ENCODE measurements around the gene F7.
"Not testable (repeated sequence)": the region's sequence is repeated elsewhere in the genome, so short reads cannot be mapped to it uniquely, and the experiment has no call there.

The F7 gene

GRCh38 chr13:113073942-113074341 lies 31.6 kb upstream of the F7 start:
- DNase-seq: no peak

DNA sequence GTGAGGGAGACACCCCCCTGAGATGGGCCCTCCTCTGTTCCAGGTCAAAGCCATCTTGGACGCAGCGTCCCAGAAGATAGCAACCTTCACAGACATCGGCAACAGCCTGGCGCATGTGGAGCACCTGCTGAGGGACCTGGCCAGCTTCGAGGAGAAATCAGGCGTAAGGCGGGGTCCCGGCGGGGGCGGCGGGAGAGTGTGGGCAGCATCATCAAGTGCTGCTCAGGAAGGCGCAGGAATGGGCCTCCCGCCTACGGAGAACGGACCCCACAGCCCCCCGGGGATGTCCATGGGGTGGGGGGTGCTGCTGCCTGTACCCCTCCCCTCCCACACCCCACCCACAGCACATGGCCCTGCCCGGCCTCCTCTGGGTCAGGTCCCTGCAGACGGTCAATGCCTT lies 31.2 kb upstream of the F7 start:
- no peak for DNase-seq

DNA sequence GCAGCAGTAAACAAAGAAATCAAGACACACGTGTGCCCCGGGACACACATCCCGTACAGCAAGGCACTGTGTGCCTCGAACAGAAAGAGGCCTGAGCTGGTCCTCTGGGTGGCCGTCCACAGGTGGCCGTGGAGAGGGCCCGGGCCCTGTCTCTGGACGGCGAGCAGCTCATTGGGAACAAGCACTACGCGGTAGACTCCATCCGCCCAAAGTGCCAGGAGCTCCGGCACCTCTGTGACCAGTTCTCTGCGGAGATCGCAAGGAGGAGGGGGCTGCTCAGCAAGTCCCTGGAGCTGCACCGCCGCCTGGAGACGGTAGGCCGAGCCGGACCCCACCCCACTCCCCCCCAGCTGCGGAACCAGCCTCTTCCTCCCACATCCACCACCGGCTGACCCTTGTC lies 30.7 kb upstream of the F7 start:
- no peak for DNase-seq

DNA sequence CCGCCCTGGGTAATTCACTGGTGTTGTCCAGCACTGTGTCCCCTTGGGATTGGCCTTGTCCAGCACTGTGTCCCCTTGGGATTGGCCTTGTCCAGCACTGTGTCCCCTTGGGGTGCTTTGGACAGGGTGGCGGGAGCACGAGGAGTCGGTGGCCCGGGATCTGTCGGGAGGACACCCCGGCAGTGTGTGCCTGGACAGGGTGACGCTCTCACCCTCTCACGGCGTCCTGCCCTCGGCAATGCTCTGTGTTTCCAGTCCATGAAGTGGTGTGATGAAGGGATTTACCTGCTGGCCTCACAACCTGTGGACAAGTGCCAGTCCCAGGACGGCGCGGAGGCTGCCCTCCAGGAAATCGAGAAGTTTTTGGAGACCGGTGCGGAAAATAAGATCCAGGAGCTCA lies 29.9 kb upstream of the F7 start:
- no peak for DNase-seq

- DNase-seq: no peak
These were observed 28.8 kb upstream of the F7 start for GRCh38 chr13:113076681-113077401.

- no peak for DNase-seq
These were observed 28.0 kb upstream of the F7 start for GRCh38 chr13:113077566-113077952.

DNA sequence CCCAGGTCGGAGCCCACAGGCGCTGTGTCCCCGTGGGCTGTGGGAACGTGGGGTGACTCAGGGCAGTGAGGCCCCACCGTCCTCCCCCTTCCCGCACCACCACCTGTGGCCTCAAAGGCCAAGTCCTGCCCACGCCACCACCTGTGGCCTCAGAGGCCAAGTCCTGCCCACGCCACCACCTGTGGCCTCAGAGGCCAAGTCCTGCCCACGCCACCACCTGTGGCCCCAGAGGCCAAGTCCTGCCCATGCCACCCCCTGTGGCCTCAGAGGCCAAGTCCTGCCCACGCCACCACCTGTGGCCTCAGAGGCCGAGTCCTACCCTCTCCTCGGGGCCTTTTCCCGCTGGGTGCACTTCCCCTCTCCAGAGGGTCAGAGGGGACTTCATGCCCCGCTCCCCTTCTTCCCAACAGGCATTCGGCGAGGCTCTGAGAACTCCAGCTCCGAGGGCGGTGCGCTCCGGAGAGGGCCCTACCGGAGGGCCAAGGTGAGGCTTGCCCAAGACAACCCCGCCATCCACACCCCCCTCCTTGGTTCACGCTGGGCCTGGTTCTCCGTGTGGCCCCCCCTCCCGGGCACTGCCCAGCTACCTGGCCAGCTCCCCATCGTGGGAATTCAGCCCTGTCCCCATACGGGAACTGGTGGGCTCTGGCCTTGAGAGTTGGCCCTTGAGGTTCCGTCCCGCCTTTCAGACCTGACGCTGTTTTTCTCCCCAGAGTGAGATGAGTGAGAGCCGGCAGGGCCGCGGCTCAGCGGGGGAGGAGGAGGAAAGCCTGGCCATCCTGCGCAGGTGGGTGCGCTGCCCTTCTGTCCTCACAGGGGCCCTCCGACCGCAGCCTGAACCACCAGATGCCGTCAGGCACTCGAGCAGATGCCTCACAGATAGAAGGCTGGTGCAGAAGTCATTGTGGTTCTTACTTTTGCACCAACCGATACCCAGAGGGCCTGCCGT lies 27.4 kb upstream of the F7 start:
- DNase-seq: no peak

DNA sequence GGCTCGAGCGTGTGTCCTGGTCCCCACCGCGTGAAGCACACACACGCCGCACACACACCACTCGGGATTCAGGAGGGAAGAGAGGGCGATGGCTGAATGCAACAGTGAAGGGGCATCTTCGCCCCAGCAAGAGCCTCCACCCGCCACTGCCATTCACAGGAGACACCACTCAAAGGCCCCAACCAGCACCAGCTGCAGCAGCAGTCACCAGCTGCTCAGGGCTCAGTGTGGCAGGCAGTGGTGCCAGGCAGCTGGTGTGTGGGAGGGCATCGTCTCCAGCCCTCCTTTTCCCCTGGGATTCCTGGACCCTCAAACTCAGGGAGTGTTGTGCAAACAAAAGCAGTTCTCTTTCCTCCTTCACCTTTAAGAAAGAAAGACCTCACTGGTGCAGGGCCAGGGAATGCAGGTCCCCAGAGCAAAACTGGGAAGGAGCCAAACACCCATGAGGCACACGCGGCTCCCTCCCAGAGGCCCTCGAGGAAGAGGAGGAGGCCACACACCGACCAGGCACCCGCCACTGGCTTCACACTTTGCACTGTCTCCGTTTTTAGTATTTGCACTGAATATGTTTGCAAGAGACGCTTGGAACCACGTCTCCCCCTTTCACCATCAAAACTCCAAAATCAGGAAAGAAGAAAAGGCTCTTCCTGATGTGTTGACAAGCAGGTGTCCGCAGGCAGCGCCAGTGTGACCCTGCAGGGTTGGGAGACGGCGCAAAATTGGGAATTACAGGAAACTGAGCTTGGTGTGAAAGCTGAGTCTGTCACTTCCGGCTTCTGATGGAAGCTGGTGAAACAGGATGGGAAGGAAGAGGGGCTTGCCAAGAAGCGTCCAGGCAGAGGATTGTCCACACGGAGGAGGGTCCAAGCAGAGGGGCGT lies 26.4 kb upstream of the F7 start:
- DNase-seq: no peak

- DNase-seq: not testable (repeated sequence)
These were observed 25.9 kb upstream of the F7 start for GRCh38 chr13:113079781-113080080.

DNA sequence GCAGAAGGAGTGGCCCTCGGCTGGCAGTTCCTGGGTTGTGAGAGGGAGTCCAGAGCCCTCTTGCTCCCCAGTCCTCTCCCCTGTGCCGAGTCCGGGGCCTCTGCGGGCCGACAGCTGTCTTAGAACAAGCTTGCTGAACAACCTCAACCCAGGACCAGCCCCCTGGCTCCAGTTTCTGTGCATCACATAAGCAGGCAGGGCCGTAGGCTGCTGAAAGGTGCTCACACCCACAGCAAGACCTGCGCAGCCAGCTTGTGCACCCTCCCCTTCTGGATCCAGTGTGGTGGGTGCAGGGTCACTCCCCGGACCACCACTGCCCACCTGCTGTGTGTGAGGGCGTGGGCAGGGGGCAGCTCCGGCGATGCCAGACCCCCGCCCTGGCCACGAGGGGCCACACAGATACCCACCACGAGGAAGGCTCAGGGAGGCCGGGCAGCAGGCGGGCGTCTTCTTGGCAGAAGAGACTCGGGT lies 25.2 kb upstream of the F7 start:
- no peak for DNase-seq

DNA sequence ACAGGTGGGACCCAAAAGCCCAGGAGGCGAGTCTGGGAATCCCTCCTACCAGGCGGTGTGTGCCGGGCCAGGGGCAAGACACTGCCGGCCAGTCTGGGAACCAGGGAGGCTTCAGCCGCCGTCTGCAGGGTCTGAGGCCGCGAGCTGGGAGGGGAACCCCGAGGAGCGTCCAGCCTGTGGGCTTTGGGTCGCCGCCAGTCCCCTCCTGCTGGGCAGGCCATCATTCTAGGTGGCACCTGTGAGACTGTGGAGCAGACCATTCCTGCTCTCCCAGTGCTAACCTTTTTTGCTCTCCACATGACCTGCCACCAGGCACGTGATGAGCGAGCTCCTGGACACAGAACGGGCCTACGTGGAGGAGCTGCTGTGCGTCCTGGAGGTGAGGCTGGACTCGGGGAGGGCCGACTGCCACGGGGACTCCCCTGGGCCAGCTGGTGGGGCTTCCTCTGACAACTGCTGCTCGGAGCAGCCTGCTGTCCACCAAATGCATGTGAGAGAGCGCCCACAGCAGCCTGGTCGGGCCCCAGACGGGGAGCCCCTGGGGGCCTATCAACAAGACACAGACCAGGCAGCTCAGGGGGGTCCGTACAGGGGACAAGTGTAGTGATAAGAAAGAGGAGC lies 24.6 kb upstream of the F7 start:
- DNase-seq: no peak

GRCh38 chr13:113082198-113083021 lies 23.2 kb upstream of the F7 start:
- DNase-seq: no peak

DNA sequence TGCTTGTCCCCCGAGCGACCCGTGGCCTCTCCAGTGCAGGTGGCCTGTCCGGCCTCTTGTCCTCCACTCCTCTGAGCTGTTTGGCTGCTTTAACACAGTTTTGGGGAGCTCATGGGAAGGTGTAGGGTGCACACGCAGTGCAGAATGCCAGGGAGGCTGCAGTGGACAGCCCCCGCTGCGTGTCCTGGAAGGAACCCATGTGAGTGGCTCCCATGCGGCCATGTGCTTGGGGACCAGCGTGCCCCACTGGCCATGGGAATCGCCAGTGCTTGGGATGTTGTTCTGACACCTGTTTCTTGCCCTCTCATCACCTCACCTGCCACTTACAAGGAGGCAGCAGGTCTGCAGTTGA lies 22.6 kb upstream of the F7 start:
- no peak for DNase-seq

DNA sequence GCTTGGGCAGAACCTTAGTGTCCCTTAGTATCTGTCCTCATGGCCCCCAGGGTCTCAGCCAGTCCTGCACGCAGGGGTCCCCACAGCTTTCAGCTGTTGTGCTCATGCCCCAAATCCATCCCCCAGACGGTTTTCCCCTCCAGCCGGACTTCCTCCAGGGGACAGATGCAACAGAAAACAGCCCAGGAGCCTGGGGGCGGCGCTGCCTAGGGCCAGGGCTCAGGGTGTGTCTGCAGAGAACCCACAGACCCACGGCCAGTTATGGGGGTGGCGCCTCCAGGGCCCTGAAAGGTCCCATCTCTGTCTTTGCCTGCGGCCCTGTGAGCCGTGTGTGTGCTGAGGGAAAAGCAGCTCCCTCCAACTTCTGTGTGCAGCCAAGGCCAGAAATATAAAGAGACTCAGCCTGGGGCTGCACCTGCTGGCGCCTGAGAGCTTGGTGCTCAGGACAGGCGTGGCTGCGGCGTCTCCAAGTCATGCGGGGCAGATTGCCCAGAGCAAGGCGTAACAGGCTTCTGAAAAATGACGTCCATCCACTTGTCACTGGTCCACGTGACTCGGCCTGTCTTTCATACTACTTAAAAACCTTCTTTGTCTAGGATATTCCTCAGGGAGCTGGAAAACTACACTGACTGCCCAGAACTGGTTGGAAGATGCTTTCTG lies 22.1 kb upstream of the F7 start:
- DNase-seq: no peak

DNA sequence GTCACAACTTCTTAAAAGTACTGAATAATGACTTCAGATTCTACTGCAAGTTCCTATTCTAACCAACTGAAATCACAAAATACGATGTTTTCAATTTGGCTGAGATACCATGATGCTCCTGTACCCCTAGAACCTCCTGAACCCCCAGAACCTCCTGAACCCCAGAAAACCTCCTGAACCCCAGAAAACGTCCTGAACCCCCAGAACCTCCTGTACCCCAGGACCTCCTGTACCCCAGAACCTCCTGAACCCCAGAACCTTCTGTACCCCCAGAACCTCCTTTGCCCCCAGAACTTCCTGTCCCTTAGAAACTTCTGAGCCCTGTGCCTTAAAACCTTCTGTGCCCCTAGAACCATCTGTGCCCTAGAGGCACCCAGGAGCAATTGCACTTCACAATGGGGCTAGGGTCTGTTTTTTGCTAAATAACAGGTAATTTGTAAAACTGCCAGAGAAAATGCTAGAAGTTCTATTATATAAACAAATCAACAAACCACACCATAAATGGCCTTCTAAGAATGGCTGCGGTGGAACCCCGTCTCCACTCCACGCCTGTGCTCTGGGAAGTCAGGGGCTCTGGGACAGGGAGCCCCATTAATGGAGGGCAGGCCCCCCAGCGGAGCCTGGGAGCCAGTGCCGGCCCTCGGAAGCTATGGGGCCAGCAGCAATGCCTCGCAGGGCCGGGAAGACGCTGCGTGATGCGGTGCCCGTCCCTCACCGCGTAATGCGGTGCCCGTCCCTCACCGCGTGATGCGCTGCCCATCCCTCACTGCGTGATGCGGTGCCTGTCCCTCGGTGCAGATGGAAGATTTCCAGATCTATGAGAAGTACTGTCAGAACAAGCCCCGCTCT lies 21.3 kb upstream of the F7 start:
- no peak for DNase-seq

- DNase-seq: no peak
These were observed 20.5 kb upstream of the F7 start for GRCh38 chr13:113084943-113085540.

GRCh38 chr13:113086031-113086750 lies 19.4 kb upstream of the F7 start:
- DNase-seq: no peak

- DNase-seq: no peak
These were observed 18.3 kb upstream of the F7 start for GRCh38 chr13:113086991-113087922.
